Measurements from ENCODE around the gene ZNF19.

GRCh38 chr16:71528257-71528656 lies 39.1 kb upstream of the ZNF19 start:
- TF ChIP-seq CTCF (IDR thresholded peaks at IDR 0.05; ENCODE audit: poor library complexity) (no peak), EZH2phosphoT487 (IDR thresholded peaks at IDR 0.05; ENCODE audit: low read depth, severe bottlenecking, unreplicated experiment) (no peak)

Measured in hepatocyte (in vitro differentiated cells).